ENCODE data around the gene P4HA1.

- TF ChIP-seq POLR2A (IDR thresholded peaks at IDR 0.05) = peak in 1 of 2 donors; percentile 44
- no peak for TF ChIP-seq CTCF (IDR thresholded peaks at IDR 0.05)
Measured at GRCh38 chr10:73113551-73113950, 16.9 kb upstream of the P4HA1 start.
